SHP77 treated with DMSO at 0.1 percent for 48 hours (cell line): Measurements from ENCODE around the gene KCNMB2.
"Not testable (repeated sequence)": the region's sequence is repeated elsewhere in the genome, so short reads cannot be mapped to it uniquely, and the experiment has no call there.

Experiments
- DNase-seq: peaks from one replicate; lab custom pipeline; 2025; lab: John Stamatoyannopoulos, UW

The KCNMB2 gene

GRCh38 chr3:178808748-178809147 lies 272.5 kb downstream of the KCNMB2 start:
- DNase-seq: no peak

- DNase-seq: no peak
Measured at GRCh38 chr3:178810181-178810580, 273.9 kb downstream of the KCNMB2 start.

- no peak for DNase-seq
Measured at GRCh38 chr3:178822722-178823121, 286.5 kb downstream of the KCNMB2 start.

- no peak for DNase-seq
Measured at GRCh38 chr3:178823150-178823549, 286.9 kb downstream of the KCNMB2 start.

- DNase-seq: no peak
Measured at GRCh38 chr3:178823591-178824246, 287.5 kb downstream of the KCNMB2 start.

- DNase-seq: no peak
Measured at GRCh38 chr3:178826435-178827123, 290.3 kb downstream of the KCNMB2 start.

DNA sequence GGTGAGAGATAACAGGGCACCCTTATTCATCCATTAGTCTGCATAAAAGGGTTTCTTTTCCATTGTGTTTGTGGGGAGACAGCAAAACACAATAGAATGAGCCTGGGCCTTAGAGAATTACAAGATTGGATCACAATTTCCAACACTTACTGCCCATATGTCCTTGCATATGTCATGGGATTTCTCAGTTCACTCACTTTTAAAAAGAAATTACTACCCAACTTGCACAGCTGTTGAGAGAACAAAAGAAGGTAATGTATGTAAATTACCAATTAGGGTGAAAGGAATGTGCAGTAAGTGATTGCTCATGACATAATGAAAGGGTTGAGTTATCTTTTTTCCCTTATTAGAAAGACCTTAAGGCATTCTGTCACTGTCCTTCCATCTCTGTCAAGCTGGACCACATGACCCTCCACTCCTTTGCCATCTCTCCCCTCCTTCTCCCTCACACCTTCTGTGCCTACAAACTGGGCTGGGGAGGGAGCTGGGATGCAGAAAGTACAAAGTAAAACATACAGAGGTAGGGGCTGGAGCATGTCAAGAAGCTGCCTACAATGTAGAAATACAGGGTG lies 291.1 kb downstream of the KCNMB2 start:
- DNase-seq: no peak

- DNase-seq: no peak
Measured at GRCh38 chr3:178833695-178834094, 297.5 kb downstream of the KCNMB2 start.

GRCh38 chr3:178835033-178835432 lies 298.8 kb downstream of the KCNMB2 start:
- no peak for DNase-seq

GRCh38 chr3:178837512-178837911 lies 301.3 kb downstream of the KCNMB2 start:
- no peak for DNase-seq

- DNase-seq: no peak
Measured at GRCh38 chr3:178840586-178840985, 304.4 kb downstream of the KCNMB2 start.

- no peak for DNase-seq
Measured at GRCh38 chr3:178841011-178841410, 304.8 kb downstream of the KCNMB2 start.

- DNase-seq: no peak
Measured at GRCh38 chr3:178844916-178845315, 308.7 kb downstream of the KCNMB2 start.

DNA sequence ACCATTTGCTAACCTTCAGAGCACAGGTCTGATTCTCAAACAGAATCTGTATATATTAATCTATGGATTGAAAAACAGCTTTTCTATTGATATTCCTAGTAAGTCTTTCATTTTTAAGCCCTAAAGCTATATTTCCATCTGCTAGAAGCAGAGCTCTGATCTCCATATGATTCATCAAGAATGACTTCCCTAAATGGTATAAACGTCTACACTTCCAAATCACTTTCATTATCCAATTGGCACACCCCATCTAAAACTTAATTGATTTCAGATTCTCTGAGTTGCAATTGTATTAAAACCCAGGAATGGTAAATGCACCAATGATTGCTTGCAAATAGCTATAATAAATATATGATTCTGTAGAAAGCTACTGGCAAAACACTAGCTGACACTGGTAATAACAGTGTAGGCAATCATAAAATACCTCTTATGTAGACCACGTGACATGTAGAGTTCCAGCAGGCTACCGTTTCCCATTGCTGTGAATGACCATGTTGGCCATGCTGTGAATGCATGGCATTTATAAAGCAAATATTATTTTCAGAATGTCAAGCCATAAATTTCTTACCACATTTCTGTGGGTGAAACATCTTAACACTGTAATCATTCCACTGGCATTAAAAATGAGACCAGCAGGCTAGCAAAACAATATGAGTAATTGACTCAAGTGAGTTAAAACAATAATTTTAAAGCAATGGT lies 309.3 kb downstream of the KCNMB2 start:
- peak; percentile 12 for DNase-seq

GRCh38 chr3:178847190-178847589 lies 311.0 kb downstream of the KCNMB2 start:
- DNase-seq: no peak

DNA sequence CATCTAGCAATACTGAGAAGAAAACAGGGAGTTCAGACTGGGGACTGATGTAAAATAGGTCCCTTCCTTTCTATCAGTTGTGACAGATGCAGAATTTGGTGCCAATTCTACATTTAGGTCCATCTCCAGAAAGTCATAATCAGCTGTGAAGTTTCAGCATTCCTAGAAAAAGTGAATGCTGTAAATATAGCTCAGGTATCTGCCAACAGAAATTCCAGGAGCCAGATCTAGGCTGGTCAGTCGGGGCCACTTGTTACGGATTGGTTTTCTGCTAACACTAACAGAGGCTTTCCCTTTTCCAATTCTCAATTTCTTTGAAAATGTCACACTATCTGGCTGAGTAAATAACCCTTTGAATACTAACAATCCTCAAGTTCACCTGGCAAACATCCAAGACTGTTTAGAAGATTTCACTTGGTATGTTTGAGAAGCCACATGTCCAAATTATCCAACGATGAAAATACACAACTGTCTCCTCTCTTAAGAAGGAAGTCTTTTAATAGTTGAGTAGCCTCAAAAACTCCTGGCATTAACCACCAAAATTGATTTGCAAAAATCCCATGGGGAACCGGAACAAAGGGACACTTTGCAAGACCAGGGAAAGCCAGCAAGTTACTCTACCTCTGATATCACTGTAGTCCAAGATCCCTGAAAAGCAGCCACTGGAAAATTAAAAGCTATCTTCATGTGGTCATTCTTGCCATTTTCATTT lies 313.1 kb downstream of the KCNMB2 start:
- no peak for DNase-seq

DNA sequence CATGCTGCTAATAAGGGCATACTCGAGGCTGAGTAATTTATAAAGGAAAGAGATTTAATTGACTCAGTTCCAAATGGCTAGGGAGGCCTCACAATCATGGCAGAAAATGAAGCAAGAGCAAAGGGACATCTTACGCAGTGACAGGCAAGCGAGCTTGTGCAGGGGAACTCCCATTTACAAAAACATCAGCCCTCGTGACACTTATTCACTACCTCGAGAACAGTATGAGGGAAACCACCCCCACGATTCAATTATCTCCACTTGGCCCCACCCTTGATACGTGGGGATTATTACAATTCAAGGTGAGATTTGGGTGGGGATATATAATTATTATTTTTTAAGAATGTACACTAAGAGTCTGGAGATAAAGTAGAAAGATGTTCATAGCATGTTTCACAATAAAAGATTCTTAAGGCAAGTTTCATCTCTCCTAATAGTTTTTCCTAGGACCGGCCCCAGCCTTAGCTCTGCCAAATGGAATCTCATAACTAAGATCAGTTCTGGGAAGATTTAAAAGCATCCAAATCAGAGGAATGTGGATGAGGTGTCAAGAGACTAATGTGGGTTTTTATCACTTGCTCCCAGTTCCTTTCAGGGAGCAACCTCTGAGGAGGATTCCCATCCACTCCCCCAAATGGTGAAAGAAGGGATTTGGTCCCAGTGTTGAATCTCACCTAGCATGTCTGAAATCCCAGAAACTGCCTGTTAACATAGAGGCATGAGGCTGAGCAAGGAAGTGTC lies 314.4 kb downstream of the KCNMB2 start:
- no peak for DNase-seq

DNA sequence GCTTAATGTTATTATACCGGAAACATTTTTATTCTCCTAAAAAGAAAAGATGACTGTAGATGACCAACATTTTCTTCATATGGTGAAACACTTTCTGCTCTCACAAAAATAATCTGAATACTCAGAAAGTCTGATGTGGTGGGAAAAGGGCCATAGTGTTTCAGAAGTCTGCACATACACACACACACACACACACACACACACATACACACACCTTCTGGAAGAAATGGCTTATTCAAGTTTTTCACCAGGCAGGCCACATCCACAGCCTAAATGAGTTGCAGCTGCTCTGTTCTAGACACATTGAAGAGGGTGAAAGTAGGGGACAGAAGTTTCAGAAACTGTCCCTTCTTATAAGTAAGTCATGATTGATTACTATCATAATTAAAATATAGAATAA lies 315.3 kb downstream of the KCNMB2 start:
- DNase-seq: no peak

DNA sequence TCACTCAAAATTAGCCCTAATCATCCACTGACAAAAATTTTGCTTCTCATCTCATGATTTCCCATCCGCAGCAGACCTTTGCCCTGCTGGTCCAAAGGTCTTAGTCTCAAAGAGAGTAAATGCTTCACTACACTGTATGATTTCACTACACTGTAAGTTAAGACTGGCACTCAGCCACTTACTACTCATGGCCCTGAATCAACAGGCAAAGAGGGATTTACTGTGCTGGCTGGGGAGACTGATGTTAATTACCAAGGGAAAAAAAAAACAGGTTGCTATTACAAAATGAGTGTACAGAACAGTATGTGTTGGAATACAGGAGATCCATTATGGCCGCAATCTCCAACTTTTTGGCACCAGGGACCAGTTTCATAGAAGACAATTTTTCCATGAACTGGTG lies 320.6 kb downstream of the KCNMB2 start:
- DNase-seq: no peak

DNA sequence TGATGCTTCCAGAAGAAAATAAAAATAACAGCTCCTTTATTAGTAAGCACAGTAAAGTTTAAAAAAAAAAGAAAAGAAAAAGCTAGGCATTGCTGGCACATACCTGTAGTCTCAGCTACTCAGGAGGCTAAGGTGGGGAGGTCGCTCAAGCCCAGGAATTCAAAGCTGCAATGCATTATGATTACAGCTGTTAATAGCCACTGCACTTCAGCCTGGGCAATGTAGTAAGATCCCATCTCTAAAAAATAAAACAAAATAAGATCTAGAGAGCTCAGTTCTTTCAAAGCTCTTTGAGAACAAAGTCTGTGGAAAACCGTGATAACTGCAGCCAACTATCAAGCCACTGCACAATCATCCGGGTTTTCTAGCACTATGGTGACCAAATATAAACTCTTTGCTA lies 323.1 kb downstream of the KCNMB2 start:
- DNase-seq: no peak

- DNase-seq: not testable (repeated sequence)
Measured at GRCh38 chr3:178859900-178860436, 323.7 kb downstream of the KCNMB2 start.
